ENCODE measurements around the gene TP73.

Gene TP73

GRCh38 chr1:3785456-3786157 lies 133.3 kb downstream of the TP73 start:
- DNase-seq = no peak

All from activated CD4-positive, alpha-beta T cell treated with anti-CD3 and anti-CD28 coated beads, Interleukin-2, amount 50 U/mL, for 4 hours (primary cell).